ENCODE results near the gene COL18A1. TPM values are rescaled to one million over a fixed set of nuclear protein-coding genes. Genes with fewer than 3 reads are reported as not detected.

The COL18A1 gene
- total and polyA plus RNA-seq, 2 of the 8 experiments (the other 6 are each of a cell fraction or from before 2014, with no cell fraction given): 145 to 201 TPM

DNA sequence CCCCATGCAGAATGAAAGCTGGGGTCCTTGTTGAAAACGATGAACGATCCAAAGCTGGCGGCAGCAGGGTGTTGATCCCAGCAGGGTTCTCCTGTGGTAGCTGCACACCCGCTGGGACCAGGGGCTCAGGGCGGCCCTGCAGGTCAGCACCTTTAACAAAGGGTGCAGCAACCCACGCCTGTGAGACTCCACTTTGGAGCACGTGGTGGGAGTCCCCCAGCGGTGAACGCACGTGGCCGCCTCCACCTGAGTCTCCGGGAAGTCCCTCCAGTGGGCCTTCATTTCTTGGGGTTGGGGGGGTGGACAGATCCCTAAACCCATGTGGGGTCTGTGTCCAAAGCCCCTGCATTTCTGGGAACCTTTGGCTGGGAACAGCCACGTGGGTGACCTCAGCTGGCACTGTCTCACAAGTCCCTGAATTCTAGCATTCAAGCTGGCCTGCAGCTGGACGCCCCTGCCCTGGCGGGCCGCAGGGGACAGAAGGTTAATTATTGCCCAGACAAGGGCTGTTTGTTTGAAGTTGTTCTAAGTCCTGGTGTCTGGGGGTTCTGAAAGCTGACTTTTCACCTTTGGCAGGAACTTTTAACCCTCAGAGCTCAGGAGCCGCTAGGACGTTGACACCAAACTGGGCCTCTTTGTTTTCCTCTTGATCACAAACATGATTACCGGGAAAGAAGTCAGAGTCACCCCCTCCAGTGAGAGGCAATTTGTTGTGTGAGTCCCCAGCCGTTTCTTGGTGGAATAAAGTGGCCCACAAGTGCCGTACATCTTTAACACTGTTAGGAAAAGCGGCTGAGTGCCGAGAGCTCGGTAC lies 64.5 kb downstream of the COL18A1 start:
- Histone ChIP-seq H3K23me2 (ENCODE audit: low read depth, low read length) (peaks cover 4% of the 10 kb centered on the region; the same call in 1 of the 2 replicates), H3K18ac (ENCODE audit: extremely low read depth, low read length) (no peak overlapping the region), H3K4ac (replicated peaks; ENCODE audit: insufficient read length, low read depth, low read length) (no peak overlapping the region), H3K4me2 (ENCODE audit: insufficient read depth in 1 of 2, low read depth in 2 of 2, low read length in 2 of 2) (no peak overlapping the region), H2BK120ac (replicated peaks; ENCODE audit: low read depth, low read length) (no peak overlapping the region), H2BK5ac (ENCODE audit: low read depth, low read length) (no peak overlapping the region), H2AFZ (ENCODE audit: low read length) (no peak overlapping the region), H3K36me3 (ENCODE audit: control insufficient read depth in 2 of 4, insufficient read depth in 4 of 4, low read length in 3 of 4) (peaks cover 0 to 24% (median 7%) of the 10 kb centered on the region in 4 experiments; a peak in 7 of 8 replicates), H3K79me1 (ENCODE audit: low read depth, low read length) (peaks cover 14% of the 10 kb centered on the region), H3K4me3 (ENCODE audit: extremely low read depth in 1 of 4, insufficient read depth in 2 of 4, low read depth in 3 of 4, low read length in 4 of 4) (no peak overlapping the region), H3K9me3 (ENCODE audit: insufficient read depth in 2 of 2, low read depth in 1 of 2, low read length in 1 of 2) (no peaks in the 10 kb centered on the region), H4K8ac (ENCODE audit: extremely low read depth, insufficient read depth, low read length) (no peak overlapping the region), H3K14ac (ENCODE audit: insufficient read length) (no peak overlapping the region), H3K27ac (ENCODE audit: low read depth, low read length) (no peak overlapping the region), H4K5ac (ENCODE audit: insufficient read length, low read depth, low read length) (no peak overlapping the region), H3K79me2 (ENCODE audit: control insufficient read depth in 1 of 2, insufficient read depth in 2 of 2, low read length in 2 of 2) (peaks cover 0 to 64% of the 10 kb centered on the region in 2 experiments; a peak in 2 of 4 replicates), H2BK20ac (ENCODE audit: low read length) (no peak overlapping the region), H2BK15ac (ENCODE audit: low read length) (no peak overlapping the region), H4K20me1 (replicated peaks in 1 of 2; ENCODE audit: control insufficient read depth in 1 of 2, insufficient read depth in 2 of 2, low read length in 2 of 2) (peaks cover 23 to 27% of the 10 kb centered on the region in 2 experiments), H3K27me3 (replicated peaks in 1 of 4; ENCODE audit: control insufficient read depth in 3 of 4, extremely low read depth in 1 of 4, insufficient read depth in 3 of 4, low read length in 3 of 4) (no peaks in the 10 kb centered on the region), H4K91ac (replicated peaks; ENCODE audit: insufficient read length, low read length) (no peak overlapping the region), H3K23ac (ENCODE audit: insufficient read length) (no peak overlapping the region), H3K9ac (replicated peaks in 1 of 4; ENCODE audit: extremely low read depth in 1 of 4, low read depth in 3 of 4, low read length in 3 of 4) (no peak overlapping the region), H2BK12ac (ENCODE audit: low read depth, low read length) (no peak overlapping the region), H3K56ac (replicated peaks; ENCODE audit: insufficient read length, low read depth, low read length) (no peak overlapping the region), H2AK5ac (ENCODE audit: low read depth, low read length) (no peak overlapping the region), H3K4me1 (replicated peaks in 1 of 4; ENCODE audit: control insufficient read depth in 3 of 4, insufficient read depth in 4 of 4, low read length in 3 of 4) (no peaks in the 10 kb centered on the region; a peak in 1 of 7 replicates)
- DNase-seq (ENCODE audit: low read depth in 1 of 2, low spot score in 2 of 2) (no peak), FAIRE-seq (no peak)
- CTCF ChIA-PET (ENCODE audit: partially characterized antibody): interaction anchor here (0.6 to 3.5 kb wide), 7 partner anchors 9 to 273 kb away, joined by 3 to 10 read pairs (median 3); no protein-coding TSS in a partner anchor
- WGBS, 2 experiments (ENCODE audit: extremely low coverage in 1 of 2, insufficient coverage in 1 of 2, insufficient read length in 1 of 2, insufficient replicate concordance in 2 of 2, low coverage in 1 of 2, low lambda C conversion rate in 2 of 2, missing lambda C conversion rate in 1 of 2): 94% methylated on average over 22 of the region's 24 CpGs; no CpG with 5 or more reads in 1 of the 2 experiments
- POLR2A ChIA-PET (ENCODE audit: partially characterized antibody): interaction anchor here (0.9 to 1.5 kb wide), 3 partner anchors 10 to 62 kb away, joined by 3 to 4 read pairs (median 3); no protein-coding TSS in a partner anchor
- TF ChIP-seq KDM4A (IDR thresholded peaks at IDR 0.05; ENCODE audit: low read depth, low read length, severe bottlenecking): no peak
- TF ChIP-seq HDAC2 (IDR thresholded peaks at IDR 0.05; ENCODE audit: borderline replicate concordance in 1 of 2, low read depth in 2 of 2, low read length in 2 of 2): no peak
- TF ChIP-seq CEBPB (IDR thresholded peaks at IDR 0.05; ENCODE audit: low read depth, low read length): no peak
- TF ChIP-seq SAP30 (IDR thresholded peaks at IDR 0.05; ENCODE audit: insufficient read depth, insufficient replicate concordance, low read length): no peak
- TF ChIP-seq ZNF274 (IDR thresholded peaks at IDR 0.05; ENCODE audit: borderline replicate concordance, extremely low read depth, low read length): no peak
- TF ChIP-seq FOSL1 (IDR thresholded peaks at IDR 0.05; ENCODE audit: insufficient read depth, low read depth, low read length): no peak
- TF ChIP-seq, protein P1, sequence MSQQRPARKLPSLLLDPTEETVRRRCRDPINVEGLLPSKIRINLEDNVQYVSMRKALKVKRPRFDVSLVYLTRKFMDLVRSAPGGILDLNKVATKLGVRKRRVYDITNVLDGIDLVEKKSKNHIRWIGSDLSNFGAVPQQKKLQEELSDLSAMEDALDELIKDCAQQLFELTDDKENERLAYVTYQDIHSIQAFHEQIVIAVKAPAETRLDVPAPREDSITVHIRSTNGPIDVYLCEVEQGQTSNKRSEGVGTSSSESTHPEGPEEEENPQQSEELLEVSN (IDR thresholded peaks at IDR 0.05): no peak
- TF ChIP-seq ASH2L (IDR thresholded peaks at IDR 0.05; ENCODE audit: low read length): no peak
- TF ChIP-seq, protein P2, sequence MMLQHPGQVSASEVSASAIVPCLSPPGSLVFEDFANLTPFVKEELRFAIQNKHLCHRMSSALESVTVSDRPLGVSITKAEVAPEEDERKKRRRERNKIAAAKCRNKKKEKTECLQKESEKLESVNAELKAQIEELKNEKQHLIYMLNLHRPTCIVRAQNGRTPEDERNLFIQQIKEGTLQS (IDR thresholded peaks at IDR 0.05; ENCODE audit: insufficient read depth, low read depth, low read length): no peak
- no peak for TF ChIP-seq RXRA (IDR thresholded peaks at IDR 0.05; ENCODE audit: insufficient read depth, low read depth, low read length)

All from H1 (cell line).